Measurements from ENCODE around the gene RAPGEF5. TPM values are rescaled to one million over a fixed set of nuclear protein-coding genes. Genes with fewer than 3 reads are reported as not detected.

The RAPGEF5 gene
- total and polyA plus RNA-seq, 2 donors (not counting 3 experiments of a cell fraction or from before 2014, with no cell fraction given): 10.0 to 43.2 TPM

DNA sequence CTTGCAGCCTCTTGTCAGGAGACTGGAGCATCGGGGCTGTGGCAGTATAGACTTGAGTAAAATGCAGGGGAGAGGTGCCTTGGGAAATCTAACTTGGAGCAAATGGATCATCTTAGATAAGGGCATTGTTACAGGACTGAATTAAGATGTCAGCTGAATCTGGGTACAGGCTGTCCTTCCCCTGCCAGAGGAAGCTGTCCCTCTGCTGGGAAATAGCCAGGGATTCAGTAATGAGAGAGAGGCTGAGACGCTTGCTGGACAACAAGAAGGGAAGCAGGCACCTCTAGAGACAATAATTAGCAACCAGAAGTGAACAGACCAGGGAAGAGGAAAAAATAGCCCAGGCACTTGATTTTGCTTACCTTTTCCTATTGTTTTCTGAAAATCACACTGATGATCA, 20.7 kb upstream of the RAPGEF5 start:
- Histone ChIP-seq H3K9me1 (replicated peaks; ENCODE audit: control insufficient read depth, extremely low read depth, insufficient read depth, low read length) (no peaks in the 10 kb centered on the region), H3K9me3 (replicated peaks; ENCODE audit: control insufficient read depth, insufficient read depth, low read length) (no peaks in the 10 kb centered on the region), H3K4me2 (ENCODE audit: insufficient read depth, low read length) (no peak overlapping the region), H2AFZ (ENCODE audit: low read depth, low read length) (no peak overlapping the region), H3K79me2 (ENCODE audit: control insufficient read depth, insufficient read depth, low read length) (no peaks in the 10 kb centered on the region), H4K20me1 (replicated peaks; ENCODE audit: control insufficient read depth, extremely low read depth, insufficient read depth, low read length) (no peaks in the 10 kb centered on the region), H3K4me3 (replicated peaks in 1 of 3; ENCODE audit: insufficient read depth in 1 of 3, low read depth in 1 of 3, low read length in 3 of 3) (no peak overlapping the region), H3K4me1 (ENCODE audit: control insufficient read depth, extremely low read depth, insufficient read depth, low read length) (no peaks in the 10 kb centered on the region), H3K27ac (ENCODE audit: insufficient read depth, low read depth, low read length) (no peak overlapping the region), H3K27me3 (ENCODE audit: control insufficient read depth in 2 of 2, insufficient read depth in 2 of 2, low read length in 2 of 2) (no peaks in the 10 kb centered on the region), H3K36me3 (ENCODE audit: control insufficient read depth in 2 of 2, extremely low read depth in 1 of 2, insufficient read depth in 2 of 2, low read length in 2 of 2) (no peaks in the 10 kb centered on the region), H3K9ac (replicated peaks; ENCODE audit: extremely low read depth, insufficient read depth, low read length) (no peak overlapping the region)
- TF ChIP-seq MYC (IDR thresholded peaks at IDR 0.05; ENCODE audit: low read depth, low read length) (no peak), FOS (IDR thresholded peaks at IDR 0.05; ENCODE audit: borderline replicate concordance, insufficient read depth, low read length) (no peak), EZH2 (IDR thresholded peaks at IDR 0.05; ENCODE audit: borderline replicate concordance, low read depth, low read length, severe bottlenecking) (no peak), JUN (IDR thresholded peaks at IDR 0.05; ENCODE audit: borderline replicate concordance, insufficient read depth, insufficient read length, low read depth) (no peak), POLR2AphosphoS5 (IDR thresholded peaks at IDR 0.05; ENCODE audit: insufficient read depth, low read depth, low read length) (no peak), POLR2A (IDR thresholded peaks at IDR 0.05; ENCODE audit: low read depth, low read length) (no peak), GATA2 (IDR thresholded peaks at IDR 0.05; ENCODE audit: insufficient read depth, insufficient read length, low read depth, low read length) (no peak)
- TF ChIP-seq, protein P1, sequence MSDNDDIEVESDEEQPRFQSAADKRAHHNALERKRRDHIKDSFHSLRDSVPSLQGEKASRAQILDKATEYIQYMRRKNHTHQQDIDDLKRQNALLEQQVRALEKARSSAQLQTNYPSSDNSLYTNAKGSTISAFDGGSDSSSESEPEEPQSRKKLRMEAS (IDR thresholded peaks at IDR 0.05; ENCODE audit: insufficient read depth, insufficient read length): no peak
- TF ChIP-seq, protein P2, sequence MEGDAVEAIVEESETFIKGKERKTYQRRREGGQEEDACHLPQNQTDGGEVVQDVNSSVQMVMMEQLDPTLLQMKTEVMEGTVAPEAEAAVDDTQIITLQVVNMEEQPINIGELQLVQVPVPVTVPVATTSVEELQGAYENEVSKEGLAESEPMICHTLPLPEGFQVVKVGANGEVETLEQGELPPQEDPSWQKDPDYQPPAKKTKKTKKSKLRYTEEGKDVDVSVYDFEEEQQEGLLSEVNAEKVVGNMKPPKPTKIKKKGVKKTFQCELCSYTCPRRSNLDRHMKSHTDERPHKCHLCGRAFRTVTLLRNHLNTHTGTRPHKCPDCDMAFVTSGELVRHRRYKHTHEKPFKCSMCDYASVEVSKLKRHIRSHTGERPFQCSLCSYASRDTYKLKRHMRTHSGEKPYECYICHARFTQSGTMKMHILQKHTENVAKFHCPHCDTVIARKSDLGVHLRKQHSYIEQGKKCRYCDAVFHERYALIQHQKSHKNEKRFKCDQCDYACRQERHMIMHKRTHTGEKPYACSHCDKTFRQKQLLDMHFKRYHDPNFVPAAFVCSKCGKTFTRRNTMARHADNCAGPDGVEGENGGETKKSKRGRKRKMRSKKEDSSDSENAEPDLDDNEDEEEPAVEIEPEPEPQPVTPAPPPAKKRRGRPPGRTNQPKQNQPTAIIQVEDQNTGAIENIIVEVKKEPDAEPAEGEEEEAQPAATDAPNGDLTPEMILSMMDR (IDR thresholded peaks at IDR 0.05; ENCODE audit: extremely low read depth in 1 of 2, insufficient read depth in 1 of 2, low read depth in 1 of 2, low read length in 2 of 2): no peak
- dilution Hi-C loops (cut with MboI; ENCODE audit: extremely low pct_ligation_motif_present, low sequenced_read_pairs) (no loop called here), intact Hi-C loops (cut with micrococcal nuclease) (no loop called here)
- no TSS peak for BruUV-seq (replicated peaks)
- no peak for DNase-seq (ENCODE audit: low read depth, low spot score)
- no peak for FAIRE-seq
- ChIA-PET CTCF (no interaction called here), POLR2A (no interaction called here)

Data from endothelial cell of umbilical vein (primary cell).